HG03354 (cell line): ENCODE data around the gene TUBGCP5.

Source experiments
- ATAC-seq: cut with Tn5 transposase; IDR thresholded peaks from one replicate; pipeline ENCODE4 v1.9.1; 2021; ENCODE audit warnings: mild to moderate bottlenecking; ENCODE audit not compliant: unreplicated experiment, poor library complexity, severe bottlenecking

The TUBGCP5 gene

DNA sequence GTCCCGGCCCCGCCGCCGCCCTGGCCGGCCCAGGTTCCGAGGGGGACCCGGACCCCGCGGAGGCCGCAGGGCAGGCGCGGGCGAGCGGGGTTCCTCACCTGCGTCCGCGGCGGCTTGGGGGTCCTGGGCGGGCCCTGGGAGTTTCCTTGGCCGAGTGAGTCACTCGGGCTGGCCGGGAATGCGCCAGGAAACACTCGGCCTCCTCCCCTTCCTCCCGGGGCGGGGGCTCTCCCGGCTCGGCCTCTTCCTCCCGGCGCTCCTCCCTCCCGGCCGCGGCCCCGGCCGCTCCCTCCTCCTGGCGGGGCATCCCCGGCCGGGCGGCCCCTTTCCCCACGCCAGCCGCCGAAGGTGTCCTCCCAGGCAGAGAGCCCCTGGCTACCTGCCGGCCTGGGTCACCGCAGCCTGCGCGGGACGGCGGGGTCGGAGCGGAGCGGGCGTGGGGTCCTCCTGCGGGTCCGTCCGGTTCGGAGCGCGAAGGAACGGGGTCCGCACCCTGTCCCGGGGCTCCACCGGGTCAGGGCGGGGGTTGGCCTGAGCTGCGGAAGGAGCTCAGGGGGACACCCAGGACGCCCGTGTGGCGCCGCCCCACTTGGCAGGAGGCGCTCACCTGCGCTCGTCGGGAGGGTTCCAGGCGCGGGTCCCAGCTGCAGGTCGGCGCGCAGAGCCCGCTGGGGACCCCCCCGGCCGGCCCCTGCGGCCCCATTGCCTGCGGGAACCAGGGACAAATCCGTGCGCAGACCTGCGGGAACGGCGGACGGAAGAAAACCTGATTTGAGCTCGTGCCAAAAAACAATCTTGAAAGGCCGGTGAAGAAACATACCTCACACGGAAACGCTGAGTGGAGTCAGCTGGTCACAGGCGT, 58.9 kb downstream of the TUBGCP5 start, which contains the start of gene CYFIP1:
Gene CYFIP1 (minus strand): TSS at position 180 of the 862 bp plus-strand sequence. CDS start 33,083 bp downstream, outside the sequence.
- ATAC-seq = peak; percentile 42

DNA sequence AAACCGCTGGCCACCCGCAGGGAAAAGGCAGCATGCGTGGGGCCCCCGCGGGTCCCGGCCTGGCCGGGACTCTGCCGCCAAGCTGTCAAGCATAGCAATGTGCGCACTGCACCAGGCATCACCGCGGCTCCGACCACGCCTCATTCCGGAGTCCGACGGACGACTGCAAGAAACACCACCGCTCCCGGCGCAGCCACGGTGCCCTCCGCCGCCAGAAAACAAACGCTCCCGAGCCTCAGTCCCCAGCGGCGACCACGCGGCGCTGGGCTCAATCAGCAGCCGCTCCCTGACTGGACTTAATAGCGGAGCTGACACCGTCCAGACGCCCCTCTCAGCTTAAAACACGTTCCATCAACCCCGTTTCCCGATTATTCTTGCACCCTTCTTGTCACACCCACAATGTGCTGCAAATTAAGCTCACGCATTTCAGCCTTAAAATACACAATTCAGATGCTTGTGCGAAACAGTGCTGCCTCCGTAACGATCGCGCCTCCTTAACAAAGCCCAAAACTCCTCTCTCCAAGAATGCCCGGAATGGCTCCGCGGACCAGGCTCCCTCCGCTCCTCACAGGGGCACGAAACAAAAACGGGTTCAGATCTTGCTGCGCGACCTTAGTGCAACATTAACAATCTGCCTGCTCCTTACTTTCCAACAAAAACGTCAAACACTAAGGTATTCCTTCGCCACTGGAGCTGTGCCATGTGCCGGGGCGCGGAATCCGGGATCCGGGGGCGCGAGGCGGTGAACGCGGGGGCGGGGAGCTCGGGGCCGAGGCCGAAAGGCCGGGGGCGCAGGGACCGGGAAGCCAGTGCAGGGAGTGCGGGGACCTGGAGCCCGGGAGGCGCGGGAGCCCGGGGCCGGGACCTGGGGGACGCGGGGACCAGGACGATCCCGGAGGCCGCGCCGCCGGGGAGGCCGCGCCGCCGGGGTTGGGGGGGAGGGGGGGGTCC, 59.9 kb downstream of the TUBGCP5 start:
- peak; percentile 73 for ATAC-seq

DNA sequence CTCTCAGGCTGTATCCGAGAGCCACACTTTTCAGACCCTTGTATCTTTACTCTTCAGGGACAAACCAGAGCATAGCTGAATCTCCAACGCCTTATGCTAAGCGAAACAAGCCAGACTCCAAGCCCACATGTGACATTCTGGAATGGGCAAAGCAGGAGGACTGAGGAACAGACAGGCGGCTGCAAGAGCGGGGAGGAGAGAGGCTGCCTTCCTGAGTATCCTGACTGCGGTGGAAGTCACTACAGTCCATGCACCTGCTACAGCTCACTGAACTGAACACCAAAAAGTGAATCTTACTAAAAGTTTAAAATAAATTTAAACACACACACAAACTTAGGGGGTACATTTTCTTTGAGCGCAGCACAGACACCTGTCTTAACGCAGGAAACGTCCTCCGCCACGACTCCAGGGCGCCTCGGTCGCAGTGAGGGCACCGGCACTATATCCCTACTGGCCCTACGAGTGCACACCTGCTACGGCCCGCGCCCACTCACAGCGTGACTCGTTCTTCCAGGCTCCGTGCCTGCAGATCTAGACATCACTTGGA, 60.6 kb downstream of the TUBGCP5 start:
- ATAC-seq = peak; percentile 39

DNA sequence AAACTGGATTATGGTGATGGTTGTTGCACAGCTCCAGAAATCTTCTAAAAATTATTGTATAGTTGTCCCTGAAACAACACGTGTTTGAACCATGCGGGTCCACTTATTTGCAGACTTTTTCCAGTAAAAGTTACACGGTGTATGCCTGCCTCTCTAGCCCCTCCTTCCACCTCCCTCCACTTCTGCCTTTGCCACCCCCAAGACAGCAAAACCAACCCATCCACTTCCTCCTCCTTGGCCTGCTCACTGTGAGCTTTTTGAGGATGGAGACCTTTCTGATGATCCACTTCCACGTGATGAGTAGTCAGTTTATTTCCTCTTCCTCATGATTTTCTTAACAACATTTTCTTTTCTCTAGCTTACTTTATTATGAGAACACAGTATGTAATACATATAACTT, 64.6 kb downstream of the TUBGCP5 start:
- no peak for ATAC-seq

DNA sequence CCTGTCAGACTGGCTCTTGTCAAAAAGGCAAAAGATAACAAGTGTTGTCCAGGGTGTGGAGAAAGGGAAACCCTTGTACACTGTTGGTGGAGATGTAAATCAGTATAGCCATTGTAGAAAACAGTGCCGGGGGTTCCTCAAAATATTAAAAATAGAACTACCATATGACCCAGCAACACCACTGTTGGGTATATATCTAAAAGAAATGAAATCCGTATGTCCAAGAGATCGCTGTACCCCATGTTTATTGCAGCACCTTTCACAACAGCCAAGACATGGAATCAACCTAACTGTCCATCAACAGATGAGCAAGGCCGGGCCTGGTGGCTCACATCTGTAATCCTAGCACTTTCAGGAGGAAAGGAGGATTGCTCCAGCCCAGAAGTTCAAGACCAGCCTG, 65.4 kb downstream of the TUBGCP5 start:
- no peak for ATAC-seq

DNA sequence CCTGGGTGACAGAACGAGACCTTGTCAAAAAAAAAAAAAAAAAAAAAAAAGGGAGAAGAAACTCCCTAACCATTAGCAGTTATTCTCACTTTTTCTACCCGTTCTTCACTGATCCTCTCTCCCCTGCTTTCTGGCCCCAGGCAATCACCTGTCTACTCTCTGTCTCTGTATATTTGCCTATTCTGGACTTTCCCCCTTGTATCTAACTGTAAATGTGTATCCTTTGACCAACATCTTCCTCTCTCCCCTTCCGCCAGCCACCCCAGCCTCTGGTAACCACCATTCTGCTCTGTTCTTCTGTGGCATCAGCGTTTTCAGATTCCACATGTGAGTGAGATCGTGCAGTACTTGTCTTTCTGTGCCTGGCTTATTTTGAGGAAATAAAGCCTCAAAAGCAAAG, 66.1 kb downstream of the TUBGCP5 start:
- peak; percentile 54 for ATAC-seq

DNA sequence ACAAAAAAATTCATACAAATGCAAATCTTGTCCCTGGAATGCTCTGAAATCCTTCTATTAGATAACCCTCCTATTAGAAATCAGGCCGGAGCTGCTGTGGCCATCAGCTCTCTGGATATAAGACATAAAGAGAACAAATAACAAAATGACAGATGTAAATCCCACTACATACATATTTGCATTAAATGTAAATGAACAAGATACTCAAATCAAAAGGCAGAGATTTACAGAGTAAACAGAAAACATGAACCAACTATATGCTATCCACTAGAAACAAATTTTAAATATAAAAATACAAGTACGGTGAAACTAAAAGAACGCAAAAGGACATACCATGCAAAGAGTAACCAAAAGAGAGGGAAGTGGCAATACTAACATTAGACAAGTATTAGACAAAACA, 69.9 kb downstream of the TUBGCP5 start:
- ATAC-seq = no peak

DNA sequence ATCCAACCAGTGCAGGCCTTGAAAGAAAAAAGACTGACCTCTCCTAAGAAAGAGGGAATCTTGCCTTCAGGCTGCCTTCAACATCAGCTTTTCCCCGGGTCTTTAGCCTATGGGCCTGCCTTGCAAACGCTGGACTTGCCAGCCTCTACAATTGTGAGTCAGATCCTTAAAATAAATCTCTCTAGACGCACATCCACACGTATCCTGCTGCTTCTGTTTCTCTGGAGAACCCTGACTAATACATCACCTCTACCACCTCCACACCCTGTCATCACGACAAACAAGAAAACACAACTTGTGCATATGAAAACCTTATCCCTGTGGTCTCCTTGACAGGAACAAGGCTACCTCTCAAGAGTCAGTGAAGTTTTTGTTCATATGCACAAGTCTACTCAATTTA, 71.0 kb downstream of the TUBGCP5 start:
- ATAC-seq = no peak

DNA sequence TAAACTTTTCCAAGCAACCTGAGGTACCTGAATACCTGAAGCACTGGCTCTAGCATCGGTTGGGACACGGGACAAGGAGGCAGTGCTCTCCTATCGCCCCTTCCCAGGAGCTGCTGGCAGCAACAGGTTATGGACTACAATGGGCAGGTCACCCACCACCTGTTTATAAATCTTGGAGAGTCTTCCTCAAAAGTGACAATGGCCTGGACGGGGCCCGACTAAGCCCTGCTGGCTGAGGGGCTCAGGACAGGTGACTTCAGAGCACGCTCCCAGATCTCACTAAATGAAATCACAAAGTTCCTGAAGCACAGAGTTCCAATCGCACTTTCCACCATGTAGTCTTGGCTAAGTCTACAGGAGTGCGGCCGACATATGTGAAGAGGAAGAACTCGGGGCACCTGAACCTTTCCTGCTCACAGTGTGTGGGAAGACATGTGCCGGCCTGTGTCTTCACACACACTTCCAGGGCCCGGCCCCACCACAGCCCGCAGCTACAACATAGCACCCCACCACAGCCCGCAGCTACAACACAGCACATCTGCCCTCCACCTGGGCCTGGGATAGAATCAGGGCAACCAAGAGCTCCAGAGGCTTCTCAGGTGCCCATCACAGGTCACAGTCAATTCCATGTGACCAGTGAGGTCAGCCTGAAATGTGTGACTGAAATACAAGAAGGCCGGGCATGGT, 72.1 kb downstream of the TUBGCP5 start:
- no peak for ATAC-seq

DNA sequence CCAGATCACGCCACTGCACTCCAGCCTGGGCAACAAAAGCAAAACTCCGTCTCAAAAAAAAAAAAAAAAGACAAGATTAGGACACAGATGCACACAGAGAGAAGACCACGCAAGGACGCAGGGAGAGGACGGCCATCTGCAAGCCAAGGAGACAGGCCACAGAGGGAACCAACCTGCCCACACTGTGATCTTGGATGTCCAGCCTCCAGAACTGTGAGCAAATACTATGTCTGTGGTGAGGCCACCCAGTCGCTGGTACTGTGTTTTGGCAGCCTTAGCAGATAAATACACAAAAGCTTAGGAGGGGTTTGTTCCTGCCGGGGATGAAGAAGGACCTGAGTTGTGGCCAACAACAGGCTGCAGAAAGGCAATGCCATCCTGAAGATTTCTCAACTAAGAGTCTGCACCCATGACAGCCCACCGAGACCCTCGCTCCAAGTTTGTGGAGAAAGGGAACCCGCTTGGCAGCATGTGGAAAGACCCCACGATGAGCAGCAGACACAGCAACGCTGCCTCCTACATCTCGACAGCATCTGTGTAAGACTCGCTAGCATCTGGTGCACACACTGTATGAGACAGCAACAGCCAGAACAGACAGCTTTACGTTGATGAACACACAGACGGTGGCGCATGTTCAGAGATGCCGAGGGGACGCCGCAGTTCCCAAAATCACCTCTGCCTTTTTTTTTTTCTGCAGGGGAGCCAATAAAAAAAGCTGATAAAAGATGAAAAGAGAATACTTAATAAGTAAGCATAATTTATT, 72.9 kb downstream of the TUBGCP5 start:
- ATAC-seq = no peak

DNA sequence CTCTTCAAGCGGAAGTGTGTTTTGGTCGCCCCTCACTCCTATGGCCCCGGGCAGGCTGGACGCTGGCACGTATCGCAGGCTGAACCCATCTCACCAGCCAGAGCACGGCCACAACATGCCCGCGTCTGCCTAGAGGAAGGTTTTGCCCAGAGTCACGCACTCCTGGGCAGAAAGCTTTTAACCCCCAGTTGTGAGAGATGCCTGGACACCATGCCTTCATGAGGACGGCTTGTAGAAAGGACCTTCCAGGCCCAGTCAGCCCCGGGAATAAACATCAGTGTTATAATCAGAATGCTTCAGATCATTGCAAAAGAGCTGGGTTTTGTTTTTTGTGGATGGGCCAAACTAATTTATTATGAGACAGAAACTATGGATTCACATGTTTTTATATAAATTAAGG, 75.7 kb downstream of the TUBGCP5 start:
- no peak for ATAC-seq

DNA sequence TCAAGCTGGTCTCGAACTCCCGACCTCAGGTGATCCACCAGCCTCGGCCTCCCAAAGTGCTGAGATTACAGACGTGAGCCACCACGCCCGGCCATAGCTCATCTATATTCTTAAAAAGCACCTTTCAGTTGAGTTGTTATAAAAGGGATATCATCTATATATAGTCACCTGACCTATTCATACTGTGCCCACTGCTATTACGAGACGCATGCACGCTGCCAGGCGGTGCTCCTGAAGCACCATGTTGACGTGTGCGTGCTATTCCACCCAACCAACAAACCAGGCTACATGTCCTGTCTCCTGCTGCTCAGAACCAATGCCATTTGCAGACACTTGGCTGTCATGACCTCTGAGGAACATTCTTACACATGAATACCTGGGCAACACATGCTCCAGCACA, 76.8 kb downstream of the TUBGCP5 start:
- ATAC-seq = no peak

DNA sequence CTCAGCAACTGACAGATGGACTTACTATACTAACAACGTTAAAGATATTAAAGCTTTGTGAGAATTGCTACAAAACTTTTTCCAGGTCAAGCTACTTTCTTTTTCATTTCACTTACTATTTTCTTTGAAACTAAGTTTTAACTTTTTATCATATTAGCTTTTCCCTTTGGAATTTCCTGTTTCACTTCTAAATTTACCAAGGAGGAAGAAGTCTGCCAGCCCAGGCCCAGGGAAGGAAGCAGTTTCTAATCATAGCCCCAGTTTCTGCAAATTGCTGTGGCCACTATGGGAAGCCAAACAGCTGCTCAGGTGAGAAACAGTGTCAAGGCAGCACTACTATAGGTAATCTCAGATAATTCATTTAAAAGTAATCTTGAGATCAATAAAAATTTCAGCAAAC, 77.6 kb downstream of the TUBGCP5 start:
- ATAC-seq = no peak

DNA sequence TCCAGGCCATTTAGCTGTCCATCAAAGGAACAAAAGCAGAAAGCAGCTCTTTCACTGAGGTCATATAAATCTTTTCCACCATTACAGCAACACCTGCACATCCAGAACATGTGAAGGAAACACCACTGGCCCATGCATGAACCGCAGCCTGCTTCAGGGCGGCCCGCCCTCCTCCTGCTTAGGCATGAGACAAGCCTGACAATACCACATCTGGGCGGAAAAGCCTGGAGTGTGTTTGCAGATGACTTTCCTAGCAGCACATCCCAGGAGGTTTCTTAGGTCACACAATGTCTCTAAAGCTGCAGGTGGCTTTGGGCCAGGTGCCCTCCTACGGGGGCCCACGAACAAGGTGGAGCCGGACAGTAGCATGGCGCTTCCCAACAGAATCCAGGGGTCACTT, 78.8 kb downstream of the TUBGCP5 start:
- no peak for ATAC-seq

DNA sequence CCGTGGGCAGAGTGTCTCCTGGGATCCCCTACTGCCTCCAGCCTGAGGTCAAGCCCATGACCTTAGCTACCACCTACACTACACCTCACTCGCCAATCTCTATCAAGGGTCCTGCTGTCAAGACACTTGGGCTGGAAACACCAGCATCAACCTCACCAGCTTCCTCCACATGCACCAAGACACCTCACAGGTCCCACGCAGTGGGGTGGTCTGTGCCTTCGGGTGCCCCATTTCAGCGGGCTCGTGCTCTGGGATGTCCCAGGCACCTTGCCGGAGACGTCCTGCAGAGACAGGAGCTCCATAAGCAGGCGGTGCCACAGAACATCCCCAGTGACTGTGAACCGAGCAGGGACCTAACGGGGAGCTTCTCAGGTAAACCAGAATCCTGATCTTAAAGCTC, 79.2 kb downstream of the TUBGCP5 start:
- no peak for ATAC-seq

DNA sequence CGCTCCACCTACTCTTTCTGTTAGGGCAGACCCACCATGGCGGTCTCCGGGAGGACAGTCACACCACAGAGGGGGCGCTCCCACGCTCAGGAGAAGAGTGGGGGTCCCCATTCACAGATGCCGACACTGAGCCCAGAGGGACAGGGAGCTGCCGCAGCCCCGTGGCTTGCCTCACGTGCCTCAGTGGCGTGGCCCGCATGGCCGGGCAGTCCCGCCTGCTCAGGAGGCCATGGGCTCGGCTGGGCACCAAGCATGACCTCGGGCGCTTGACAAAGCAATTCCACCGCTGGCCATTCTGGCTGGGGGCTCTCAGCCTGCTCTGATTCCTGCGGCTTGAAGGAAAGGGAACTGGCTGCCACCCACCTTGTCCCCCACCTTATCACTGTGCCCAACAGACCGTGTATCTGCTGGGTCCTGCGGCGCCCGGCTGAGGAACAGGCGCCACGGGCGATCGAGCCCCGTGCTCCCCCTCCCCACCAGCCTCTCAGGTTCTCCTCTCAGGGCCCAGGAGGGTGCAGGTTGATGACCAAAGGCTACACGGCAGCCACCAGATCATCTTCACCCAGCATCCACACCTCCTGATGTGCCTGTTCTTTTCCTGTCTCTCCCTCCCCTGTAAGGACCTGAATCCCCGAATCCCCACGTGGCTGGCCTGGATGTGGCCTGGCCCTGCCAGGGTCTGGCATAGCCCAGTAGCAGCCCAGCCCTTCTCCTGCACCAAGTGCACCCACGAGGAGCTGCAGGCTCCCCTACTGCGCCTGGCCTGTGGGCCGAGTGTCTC, 79.9 kb downstream of the TUBGCP5 start:
- no peak for ATAC-seq

DNA sequence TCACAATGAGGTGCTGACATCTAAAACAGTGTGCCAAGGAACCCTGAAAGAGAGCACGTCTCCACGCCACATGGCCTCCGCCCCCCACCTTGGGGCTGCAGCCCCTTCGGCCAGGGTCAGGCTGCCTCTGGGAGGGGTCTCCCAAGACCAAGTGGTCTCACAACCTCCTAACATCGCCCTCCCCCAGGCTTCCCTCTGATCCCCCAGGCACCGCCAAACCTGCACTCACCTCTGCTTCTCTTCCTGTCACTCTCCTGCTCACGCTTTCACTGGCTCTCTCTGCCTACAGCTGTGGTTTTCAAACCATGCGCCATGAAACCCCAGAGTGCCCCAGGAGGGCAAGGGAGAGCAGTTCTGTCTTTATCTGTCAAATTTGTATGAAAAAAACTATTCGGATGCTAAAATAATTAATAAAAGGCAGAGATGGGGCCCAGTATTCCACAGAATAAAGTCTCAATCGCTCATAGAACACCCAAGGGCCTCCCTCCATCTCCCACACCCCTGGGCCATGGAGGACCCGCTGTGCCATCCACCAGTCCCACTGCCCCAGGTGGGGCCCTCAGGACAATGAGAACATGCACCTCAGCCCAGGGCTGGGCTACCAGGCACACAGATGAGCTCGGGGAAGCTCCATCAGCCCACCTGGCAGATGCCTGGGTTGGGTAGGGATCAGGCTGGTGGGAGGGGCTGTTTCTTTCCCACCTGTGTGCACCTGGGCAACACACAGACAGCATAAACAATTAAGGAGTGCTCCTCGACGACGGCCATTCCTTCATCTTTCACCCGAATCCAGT, 80.7 kb downstream of the TUBGCP5 start:
- no peak for ATAC-seq

DNA sequence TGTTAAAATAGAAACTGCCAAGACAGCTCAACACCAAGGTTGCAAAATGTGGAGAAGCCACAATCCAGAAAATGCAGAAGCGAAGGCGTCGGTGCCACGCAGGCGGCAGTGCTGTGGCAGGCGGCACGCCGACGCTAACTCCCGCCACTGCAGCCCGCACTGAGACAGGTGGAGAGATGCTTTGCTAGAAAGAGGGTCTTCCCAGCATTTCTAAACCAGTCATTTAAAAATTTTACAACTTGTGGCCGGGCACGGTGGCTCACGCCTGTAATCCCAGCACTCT, 82.5 kb downstream of the TUBGCP5 start:
- ATAC-seq = no peak
